ENCODE measurements around the gene BRCA2. TPM values are rescaled to one million over a fixed set of nuclear protein-coding genes. Genes with fewer than 3 reads are reported as not detected.

BRCA2 gene
- 7.3 TPM for total RNA-seq

DNA sequence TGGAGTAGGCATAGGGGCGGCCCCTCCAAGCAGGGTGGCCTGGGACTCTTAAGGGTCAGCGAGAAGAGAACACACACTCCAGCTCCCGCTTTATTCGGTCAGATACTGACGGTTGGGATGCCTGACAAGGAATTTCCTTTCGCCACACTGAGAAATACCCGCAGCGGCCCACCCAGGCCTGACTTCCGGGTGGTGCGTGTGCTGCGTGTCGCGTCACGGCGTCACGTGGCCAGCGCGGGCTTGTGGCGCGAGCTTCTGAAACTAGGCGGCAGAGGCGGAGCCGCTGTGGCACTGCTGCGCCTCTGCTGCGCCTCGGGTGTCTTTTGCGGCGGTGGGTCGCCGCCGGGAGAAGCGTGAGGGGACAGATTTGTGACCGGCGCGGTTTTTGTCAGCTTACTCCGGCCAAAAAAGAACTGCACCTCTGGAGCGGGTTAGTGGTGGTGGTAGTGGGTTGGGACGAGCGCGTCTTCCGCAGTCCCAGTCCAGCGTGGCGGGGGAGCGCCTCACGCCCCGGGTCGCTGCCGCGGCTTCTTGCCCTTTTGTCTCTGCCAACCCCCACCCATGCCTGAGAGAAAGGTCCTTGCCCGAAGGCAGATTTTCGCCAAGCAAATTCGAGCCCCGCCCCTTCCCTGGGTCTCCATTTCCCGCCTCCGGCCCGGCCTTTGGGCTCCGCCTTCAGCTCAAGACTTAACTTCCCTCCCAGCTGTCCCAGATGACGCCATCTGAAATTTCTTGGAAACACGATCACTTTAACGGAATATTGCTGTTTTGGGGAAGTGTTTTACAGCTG lies at the start of gene BRCA2, which contains the start of gene ZAR1L:
BRCA2 (plus strand) TSS at position 271 of the 790 bp plus-strand sequence. CDS start 953 bp downstream, outside the sequence.
ZAR1L (minus strand) TSS at position 126 of the 790 bp plus-strand sequence. CDS start 3,438 bp downstream, outside the sequence.
- peak; percentile 99 for ATAC-seq

GRCh38 chr13:32265726-32266125 lies 49.6 kb upstream of the BRCA2 start:
- no peak for ATAC-seq

GRCh38 chr13:32266130-32266529 lies 49.2 kb upstream of the BRCA2 start:
- ATAC-seq, result no peak

- peak; percentile 83 for ATAC-seq
These were observed 47.4 kb upstream of the BRCA2 start for GRCh38 chr13:32267836-32268439.

DNA sequence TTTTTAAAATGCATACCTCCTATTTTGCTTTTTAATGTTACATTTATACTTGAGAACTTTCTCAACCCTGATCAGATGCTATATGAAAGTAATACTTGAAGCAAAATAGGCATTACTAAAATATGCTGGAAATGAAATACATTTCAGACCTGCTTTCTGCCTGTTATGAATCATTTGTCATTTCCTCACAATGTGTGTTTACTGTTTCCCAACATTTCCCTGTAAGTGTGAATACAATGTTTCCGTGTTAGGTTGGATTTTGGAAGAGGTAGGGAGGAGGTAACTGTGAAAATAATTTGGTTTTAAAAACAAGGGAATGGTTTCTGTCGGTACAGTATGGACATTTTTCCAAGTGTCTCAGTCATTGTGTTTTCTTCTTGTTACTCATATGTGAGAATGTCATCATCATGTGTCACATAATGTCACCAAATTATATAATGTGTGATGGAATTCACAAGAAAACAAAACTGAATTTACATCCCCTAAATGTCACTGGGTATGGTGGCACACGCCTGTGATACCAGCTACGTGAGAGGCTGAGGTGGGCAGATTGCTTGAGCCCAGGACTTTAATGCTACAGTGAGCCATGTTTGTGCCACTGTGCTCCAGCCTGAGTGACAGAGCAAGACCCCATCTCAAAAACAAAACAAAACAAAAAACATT lies 43.2 kb upstream of the BRCA2 start:
- ATAC-seq, result no peak

- ATAC-seq, result no peak
These were observed 37.5 kb upstream of the BRCA2 start for GRCh38 chr13:32277839-32278238.

- no peak for ATAC-seq
These were observed 36.9 kb upstream of the BRCA2 start for GRCh38 chr13:32278426-32278825.

DNA sequence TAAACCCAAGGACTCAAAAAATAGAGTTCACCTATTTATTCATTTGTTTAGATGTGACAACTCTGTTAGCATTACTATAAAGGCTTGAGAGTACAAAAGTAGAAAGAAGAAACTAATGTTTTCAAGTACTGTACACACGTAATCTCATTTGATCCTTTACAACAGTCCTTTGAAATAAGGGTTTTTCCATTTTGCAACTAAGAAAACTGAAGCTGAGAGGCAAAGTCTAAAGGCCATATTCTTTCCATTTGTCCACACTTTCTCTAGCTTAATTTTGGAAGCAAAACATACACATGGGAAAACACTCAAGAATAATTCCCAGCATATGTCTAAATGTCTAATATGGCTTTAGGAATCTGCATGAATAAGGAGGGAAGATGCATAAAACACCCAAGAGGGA lies 34.2 kb upstream of the BRCA2 start:
- ATAC-seq, result no peak

GRCh38 chr13:32282096-32282711 lies 33.1 kb upstream of the BRCA2 start:
- no peak for ATAC-seq

DNA sequence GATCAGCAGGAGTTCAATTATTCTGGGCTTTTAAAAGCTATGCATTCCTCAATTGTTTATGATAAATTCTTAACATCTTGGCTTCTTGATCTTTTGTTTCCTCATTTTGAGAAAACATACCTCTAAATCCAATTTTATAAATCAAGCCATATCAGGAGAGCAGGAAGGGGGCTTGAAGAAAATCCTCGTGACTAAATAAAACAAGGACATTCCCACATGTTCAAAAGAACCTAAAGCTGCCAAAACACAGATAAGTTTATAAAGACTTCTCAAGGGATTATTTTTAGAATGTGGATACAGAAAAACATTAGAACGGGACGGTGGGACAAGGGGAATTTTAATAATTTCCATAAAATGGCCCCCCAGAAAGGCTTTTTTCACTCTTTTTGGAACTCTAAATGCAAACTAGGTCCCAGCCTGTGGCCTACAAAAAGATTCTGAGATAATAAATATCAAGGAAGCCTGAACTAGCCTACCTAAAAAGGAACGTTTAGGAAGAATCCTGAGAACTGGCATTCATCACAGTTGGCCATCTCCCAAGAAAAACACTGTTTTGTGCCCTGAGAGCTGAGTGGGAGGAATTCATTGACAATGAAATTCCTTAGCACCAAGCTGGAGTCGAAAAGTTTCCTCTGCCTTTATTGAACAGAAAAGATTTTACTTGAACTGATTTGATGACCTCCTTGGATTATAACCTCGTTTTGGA lies 30.2 kb upstream of the BRCA2 start:
- no peak for ATAC-seq

DNA sequence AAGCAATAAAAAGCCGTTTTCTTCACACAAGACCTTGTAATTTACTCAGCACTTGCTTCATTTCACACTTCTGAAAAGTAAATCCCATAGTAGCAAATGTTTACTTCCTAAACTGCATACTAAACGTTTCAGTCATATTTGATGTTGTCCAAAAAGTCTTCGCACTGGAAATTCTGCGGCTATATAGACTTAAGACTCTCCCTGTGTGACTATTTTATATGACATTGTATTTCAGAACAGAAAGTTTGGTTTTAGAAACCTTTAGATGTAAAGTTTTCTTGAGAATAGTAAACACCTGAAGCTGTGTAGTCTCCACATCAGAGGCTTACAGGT lies 29.7 kb upstream of the BRCA2 start:
- ATAC-seq, result no peak

DNA sequence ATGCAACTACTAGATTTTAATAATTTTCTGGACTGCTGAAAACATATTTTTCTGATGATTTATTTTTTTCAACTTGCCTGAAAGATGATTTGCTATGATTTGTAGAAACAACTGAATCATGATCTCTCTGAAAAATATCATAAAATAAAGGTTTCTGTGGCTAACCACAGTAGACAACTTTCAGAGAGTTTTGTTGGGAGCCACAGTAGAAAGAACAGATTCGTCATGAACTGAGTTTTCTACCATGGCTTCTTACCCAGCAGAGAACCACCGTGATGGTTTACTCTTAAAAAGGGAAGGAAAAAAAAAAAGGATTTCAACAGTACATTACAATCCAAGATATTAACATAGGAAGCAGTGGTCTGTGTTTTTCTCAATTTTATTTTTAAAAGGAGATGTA lies 18.1 kb upstream of the BRCA2 start:
- ATAC-seq, result no peak

DNA sequence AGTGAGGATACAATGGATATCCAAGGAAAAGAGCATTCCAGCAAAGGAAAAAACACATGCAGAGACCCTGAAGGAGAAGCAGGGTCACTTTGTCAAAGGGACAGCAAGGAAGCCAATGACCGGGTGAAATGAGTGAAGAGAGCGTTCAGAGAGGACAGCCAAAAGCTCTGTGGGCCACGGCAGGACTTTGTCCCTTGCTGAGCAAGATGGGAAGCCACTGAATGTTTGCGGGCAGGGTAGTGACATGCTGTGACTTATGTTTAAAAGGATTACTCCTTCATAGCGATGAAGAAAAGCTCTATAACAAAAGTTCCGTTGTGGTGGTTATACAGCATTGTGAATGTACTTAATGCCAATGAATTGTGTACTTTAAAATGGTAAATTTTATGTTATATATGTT lies 16.6 kb upstream of the BRCA2 start:
- no peak for ATAC-seq

DNA sequence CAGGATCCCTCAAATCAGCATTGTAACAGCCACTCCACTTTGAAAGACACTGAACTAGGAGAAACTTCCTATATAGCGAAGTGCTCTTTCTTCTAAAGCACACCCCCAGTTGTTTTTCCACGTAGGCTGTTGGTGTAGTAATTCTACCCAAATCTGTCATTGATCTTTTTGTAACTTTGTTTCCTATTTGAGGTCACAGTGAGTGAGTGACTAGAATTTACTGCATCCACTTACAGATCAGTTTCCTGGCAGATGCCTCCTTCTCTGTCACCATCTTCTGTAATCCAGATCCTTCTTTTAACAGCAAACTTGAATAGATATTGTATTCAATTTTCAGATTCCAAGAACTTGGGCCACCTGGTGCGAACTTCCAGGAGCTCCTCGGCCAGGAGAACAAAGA lies 15.4 kb upstream of the BRCA2 start:
- no peak for ATAC-seq

DNA sequence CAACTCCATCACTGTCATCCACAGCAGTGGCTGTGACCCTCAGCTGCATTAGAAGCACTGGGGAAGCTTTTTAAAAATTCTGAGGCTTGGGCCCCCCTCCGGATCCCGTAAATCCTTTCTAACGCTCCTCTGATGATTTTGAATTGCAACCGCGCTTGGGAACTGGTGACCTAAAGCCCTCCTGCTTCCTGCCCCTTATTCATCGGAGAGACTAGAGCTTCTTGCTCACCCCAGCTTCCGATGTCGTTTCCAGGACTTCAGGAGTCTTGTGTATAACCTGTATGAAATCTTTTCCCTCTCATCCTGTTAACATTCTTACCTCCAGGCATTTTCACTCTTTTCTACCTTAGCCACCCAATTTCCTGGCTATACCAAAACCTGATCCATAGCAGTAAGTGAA lies 14.9 kb upstream of the BRCA2 start:
- no peak for ATAC-seq

GRCh38 chr13:32300920-32301319 lies 14.4 kb upstream of the BRCA2 start:
- ATAC-seq, result no peak

- ATAC-seq, result no peak
These were observed 12.8 kb upstream of the BRCA2 start for GRCh38 chr13:32302461-32302860.

DNA sequence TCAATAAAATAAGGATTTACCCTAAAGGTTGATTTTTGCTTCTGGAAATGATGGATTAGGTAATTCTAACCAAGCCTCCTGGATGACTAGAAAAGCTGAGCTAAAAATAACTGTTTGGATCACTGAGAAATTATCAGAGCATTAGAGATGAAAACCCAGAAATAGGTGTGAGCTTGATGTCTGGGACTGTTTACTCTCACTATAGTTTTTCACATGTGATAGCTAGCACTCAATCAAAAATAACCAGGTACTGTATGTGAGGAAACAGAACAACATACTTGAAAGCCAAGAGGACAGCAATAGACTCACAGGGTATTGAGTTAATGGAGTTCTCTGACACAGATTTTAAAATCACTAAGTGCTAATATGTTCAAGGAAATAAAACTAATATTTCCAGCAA lies 9.7 kb upstream of the BRCA2 start:
- ATAC-seq, result no peak

- peak; percentile 28 for ATAC-seq
These were observed 5.8 kb upstream of the BRCA2 start for GRCh38 chr13:32309312-32310133.

- peak; percentile 53 for ATAC-seq
These were observed 5.1 kb upstream of the BRCA2 start for GRCh38 chr13:32310134-32310706.

DNA sequence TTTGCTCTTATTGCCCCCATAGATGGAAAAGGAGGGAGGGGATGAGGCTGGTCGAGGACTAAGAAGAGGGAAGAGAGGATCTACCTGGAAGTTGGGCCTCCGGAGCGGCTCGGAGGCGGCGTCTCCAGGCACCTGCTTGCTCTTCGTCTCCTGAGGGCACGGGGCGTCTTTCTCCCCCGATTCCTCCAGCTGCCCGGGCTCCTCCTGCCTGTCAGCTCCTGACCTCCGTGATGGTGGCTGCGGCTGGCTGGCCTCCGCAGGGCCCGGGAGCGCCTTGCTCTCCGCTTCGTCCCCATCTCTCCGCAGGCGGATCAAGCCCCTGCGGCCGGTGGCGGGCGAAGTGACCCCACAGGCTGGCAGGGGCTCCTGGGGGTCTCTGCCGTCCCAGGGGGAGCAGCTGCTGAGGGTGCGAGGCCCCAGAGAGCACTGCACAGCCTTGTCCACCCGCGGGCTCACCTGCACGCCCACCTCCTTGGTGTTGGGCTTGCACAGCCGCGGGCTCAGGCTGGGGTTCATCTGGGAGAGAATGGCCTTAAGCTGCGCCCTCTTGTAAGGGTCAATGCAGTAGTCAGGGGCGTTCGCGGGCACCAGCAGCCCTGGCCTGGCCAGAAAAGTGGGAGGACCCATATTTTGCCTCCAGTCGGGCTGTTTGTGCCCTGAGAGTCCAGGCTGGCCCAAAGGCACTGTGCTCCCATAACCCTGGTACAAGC lies 4.0 kb upstream of the BRCA2 start:
- ATAC-seq, result no peak
